Hepatocyte (in vitro differentiated cells): ENCODE data around the gene TIMD4. TPM values are rescaled to one million over a fixed set of nuclear protein-coding genes. Genes with fewer than 3 reads are reported as not detected.

Experiments used
- DNase-seq: peaks from one replicate; pipeline ENCODE4 v3.0.0-alpha.2; 2016; ENCODE audit warnings: low spot score
- H2AFZ ChIP-seq: fragments of 200-600 bp; sonication (generic); 2 replicates; pipeline ENCODE4 v1.6.0; 2016; ENCODE audit warnings: antibody characterized with exemption, mild to moderate bottlenecking
- H3K27ac ChIP-seq: fragments of 200-600 bp; sonication (generic); 2 replicates; pipeline ENCODE4 v1.5.1; 2016; ENCODE audit warnings: mild to moderate bottlenecking
- H3K27me3 ChIP-seq: fragments of 200-600 bp; sonication (generic); 2 replicates; pipeline ENCODE4 v1.6.1; 2016
- H3K36me3 ChIP-seq: fragments of 200-600 bp; sonication (generic); replicated peaks from 2 replicates; pipeline ENCODE4 v1.5.1; 2016; ENCODE audit warnings: low read depth; ENCODE audit not compliant: insufficient read depth
- H3K4me1 ChIP-seq: fragments of 200-600 bp; sonication (generic); 2 replicates; pipeline ENCODE4 v1.5.1; 2016; ENCODE audit warnings: mild to moderate bottlenecking, moderate library complexity; ENCODE audit not compliant: insufficient read depth
- H3K4me2 ChIP-seq: fragments of 200-600 bp; sonication (generic); 2 replicates; pipeline ENCODE4 v1.6.0; 2016
- H3K4me3 ChIP-seq: fragments of 200-600 bp; sonication (generic); 2 replicates; pipeline ENCODE4 v1.5.1; 2016; ENCODE audit warnings: mild to moderate bottlenecking
- H3K79me2 ChIP-seq: fragments of 200-600 bp; sonication (generic); 2 replicates; pipeline ENCODE4 v1.6.0; 2017; ENCODE audit warnings: mild to moderate bottlenecking
- H3K9me2 ChIP-seq: fragments of 200-600 bp; sonication (generic); replicated peaks from 2 replicates; pipeline ENCODE4 v1.6.0; 2017; ENCODE audit warnings: mild to moderate bottlenecking; ENCODE audit not compliant: insufficient read depth
- H3K9me3 ChIP-seq: fragments of 200-600 bp; sonication (generic); 2 replicates; pipeline ENCODE4 v1.5.1; 2016; ENCODE audit warnings: low read depth, mild to moderate bottlenecking
- H4K20me1 ChIP-seq: fragments of 200-600 bp; sonication (generic); 2 replicates; pipeline ENCODE4 v1.6.0; 2016; ENCODE audit warnings: mild to moderate bottlenecking; ENCODE audit not compliant: insufficient read depth, poor library complexity, severe bottlenecking
- EZH2 ChIP-seq: fragments of 200-600 bp; sonication (generic); IDR thresholded peaks from 2 replicates; pipeline ENCODE4 v1.6.1; 2016; ENCODE audit warnings: antibody characterized with exemption, mild to moderate bottlenecking, borderline replicate concordance
- EZH2phosphoT487 ChIP-seq: fragments of 200-600 bp; sonication (generic); IDR thresholded peaks from one replicate; pipeline ENCODE4 v1.6.1; 2018; ENCODE audit warnings: antibody characterized with exemption, mild to moderate bottlenecking, low read depth, moderate library complexity; ENCODE audit not compliant: unreplicated experiment, severe bottlenecking
- WGBS: methylation state at CpG from one replicate; pipeline ENCODE4 v1.1.6; 2016; ENCODE audit warnings: low lambda C conversion rate; ENCODE audit errors: missing lambda C conversion rate; 5-methylcytosine and 5-hydroxymethylcytosine counted together
- polyA plus RNA-seq: library from polyadenylated mRNA; unstranded; fragments of >200 nt; fragmentation: Nextera tagmentation; extraction: Ambion mirVana; gene quantifications from 2 replicates; pipeline ENCODE4 v1.2.1, GENCODE V29; 2016
- total RNA-seq: library from RNA; depleted of rRNA; stranded (reverse); fragments of >200 nt; gene quantifications from 2 replicates; pipeline ENCODE4 v1.2.3, GENCODE V29; 2014
- TF ChIP-seq, protein P1 (sequence below): fragments of 200-600 bp; sonication (generic); IDR thresholded peaks from 2 replicates; pipeline ENCODE4 v1.5.1; 2016; ENCODE audit warnings: antibody characterized with exemption, mild to moderate bottlenecking; ENCODE audit not compliant: poor library complexity

Gene TIMD4
- total and polyA plus RNA-seq, 2 experiments from 2014 or later, result 0.42 to 1.1 TPM

DNA sequence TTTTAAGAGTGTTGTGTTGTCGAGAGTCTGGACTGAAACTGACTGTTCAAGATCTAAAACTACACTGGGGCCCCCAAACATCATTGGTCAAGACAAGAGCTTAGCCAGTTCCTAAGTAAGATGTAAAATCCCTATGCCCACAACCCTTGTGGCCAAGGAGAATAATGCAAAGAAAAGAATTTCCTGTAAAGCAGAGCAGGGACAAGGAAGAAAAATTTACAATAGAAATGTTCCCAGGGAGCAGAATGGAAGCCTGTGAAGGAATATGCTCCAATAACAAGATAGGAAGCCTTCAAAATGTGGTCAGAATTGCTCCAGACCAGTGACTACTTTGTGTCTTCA is 92.6 kb downstream of the TIMD4 start:
- Histone ChIP-seq H3K4me2 (no peak overlapping the region), H3K27ac (no peak overlapping the region), H3K9me2 (no peaks in the 10 kb centered on the region), H3K4me1 (no peaks in the 10 kb centered on the region), H4K20me1 (no peaks in the 10 kb centered on the region), H3K27me3 (no peaks in the 10 kb centered on the region), H3K79me2 (no peaks in the 10 kb centered on the region), H3K36me3 (no peaks in the 10 kb centered on the region), H2AFZ (no peak overlapping the region), H3K9me3 (no peaks in the 10 kb centered on the region), H3K4me3 (no peak overlapping the region)
- WGBS, result 67% methylated on average over 1 of the region's 1 CpG
- TF ChIP-seq EZH2phosphoT487 (no peak), EZH2 (no peak)
- TF ChIP-seq, protein P1, sequence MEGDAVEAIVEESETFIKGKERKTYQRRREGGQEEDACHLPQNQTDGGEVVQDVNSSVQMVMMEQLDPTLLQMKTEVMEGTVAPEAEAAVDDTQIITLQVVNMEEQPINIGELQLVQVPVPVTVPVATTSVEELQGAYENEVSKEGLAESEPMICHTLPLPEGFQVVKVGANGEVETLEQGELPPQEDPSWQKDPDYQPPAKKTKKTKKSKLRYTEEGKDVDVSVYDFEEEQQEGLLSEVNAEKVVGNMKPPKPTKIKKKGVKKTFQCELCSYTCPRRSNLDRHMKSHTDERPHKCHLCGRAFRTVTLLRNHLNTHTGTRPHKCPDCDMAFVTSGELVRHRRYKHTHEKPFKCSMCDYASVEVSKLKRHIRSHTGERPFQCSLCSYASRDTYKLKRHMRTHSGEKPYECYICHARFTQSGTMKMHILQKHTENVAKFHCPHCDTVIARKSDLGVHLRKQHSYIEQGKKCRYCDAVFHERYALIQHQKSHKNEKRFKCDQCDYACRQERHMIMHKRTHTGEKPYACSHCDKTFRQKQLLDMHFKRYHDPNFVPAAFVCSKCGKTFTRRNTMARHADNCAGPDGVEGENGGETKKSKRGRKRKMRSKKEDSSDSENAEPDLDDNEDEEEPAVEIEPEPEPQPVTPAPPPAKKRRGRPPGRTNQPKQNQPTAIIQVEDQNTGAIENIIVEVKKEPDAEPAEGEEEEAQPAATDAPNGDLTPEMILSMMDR, result no peak
- no peak for DNase-seq

Other genes starting within 250 kb of the TIMD4 start
- gene PPP1R2B, start 112.9 kb downstream of the TIMD4 start, total RNA-seq, result not detected in 2 replicates
- not detected in 2 replicates for gene PPP1R2B, start 112.9 kb downstream of the TIMD4 start, polyA plus RNA-seq
- gene HAVCR1, start 95.9 kb upstream of the TIMD4 start, total RNA-seq, result 9.4 and 9.5 TPM in 2 replicates
- 1.7 and 2.1 TPM in 2 replicates for gene HAVCR1, start 95.9 kb upstream of the TIMD4 start, polyA plus RNA-seq
- gene HAVCR2, start 145.8 kb upstream of the TIMD4 start, total RNA-seq, result 0.84 and 1.7 TPM in 2 replicates
- 0.52 and 0.92 TPM in 2 replicates for gene HAVCR2, start 145.8 kb upstream of the TIMD4 start, polyA plus RNA-seq
- 16.8 and 19.7 TPM in 2 replicates for gene MED7, start 179.6 kb upstream of the TIMD4 start, total RNA-seq
- 20.7 and 22.6 TPM in 2 replicates for gene MED7, start 179.6 kb upstream of the TIMD4 start, polyA plus RNA-seq
- gene GARIN3, start 203.0 kb upstream of the TIMD4 start, total RNA-seq, result not detected in 2 replicates
- gene GARIN3, start 203.0 kb upstream of the TIMD4 start, polyA plus RNA-seq, result not detected in 2 replicates
- gene ITK, start 217.6 kb upstream of the TIMD4 start, total RNA-seq, result 0.20 TPM in 2 replicates
- gene ITK, start 217.6 kb upstream of the TIMD4 start, polyA plus RNA-seq, result 0.18 TPM in 1 of 2 replicates, not detected in the other